HG03521 (cell line): ENCODE results near the gene IL23A.

ENCODE experiments used
- ATAC-seq: cut with Tn5 transposase; IDR thresholded peaks from one replicate; pipeline ENCODE4 v1.9.1; 2021; ENCODE audit warnings: mild to moderate bottlenecking, moderate library complexity; ENCODE audit not compliant: unreplicated experiment

The IL23A gene

GRCh38 chr12:56359851-56360767 lies 21.4 kb downstream of the IL23A start, which contains the start of gene STAT2:
Gene STAT2 (minus strand): TSS chr12:56360107. CDS start chr12:56356571, 3,536 bp downstream.
- ATAC-seq, result peak; percentile 96

- ATAC-seq, result no peak
These were observed 22.9 kb downstream of the IL23A start for GRCh38 chr12:56361487-56362129.

GRCh38 chr12:56362130-56363059 lies 23.7 kb downstream of the IL23A start, which contains the start of gene APOF:
Gene APOF (minus strand): TSS chr12:56362857. CDS start chr12:56362745, 112 bp downstream.
- ATAC-seq, result no peak

GRCh38 chr12:56366948-56367347 lies 28.3 kb downstream of the IL23A start:
- no peak for ATAC-seq

- ATAC-seq, result no peak
These were observed 34.8 kb downstream of the IL23A start for GRCh38 chr12:56373515-56373914.

- peak; percentile 16 for ATAC-seq
These were observed 36.3 kb downstream of the IL23A start for GRCh38 chr12:56374726-56375597.

GRCh38 chr12:56375598-56376434 lies 37.1 kb downstream of the IL23A start:
- ATAC-seq, result peak; percentile 64

GRCh38 chr12:56377310-56377988 lies 38.8 kb downstream of the IL23A start:
- ATAC-seq, result no peak

- ATAC-seq, result no peak
These were observed 39.3 kb downstream of the IL23A start for GRCh38 chr12:56377989-56378316.

- no peak for ATAC-seq
These were observed 43.9 kb downstream of the IL23A start for GRCh38 chr12:56382611-56383010.

GRCh38 chr12:56385873-56386272 lies 47.2 kb downstream of the IL23A start:
- no peak for ATAC-seq

GRCh38 chr12:56387152-56387736 lies 48.6 kb downstream of the IL23A start:
- ATAC-seq, result no peak

GRCh38 chr12:56389412-56389811 lies 50.7 kb downstream of the IL23A start:
- no peak for ATAC-seq
